ENCODE results near the gene ANXA1. TPM values are rescaled to one million over a fixed set of nuclear protein-coding genes. Genes with fewer than 3 reads are reported as not detected.

Gene ANXA1
- total and polyA plus RNA-seq, 10 donors: 45.5 to 123 (median 73.3) TPM

DNA sequence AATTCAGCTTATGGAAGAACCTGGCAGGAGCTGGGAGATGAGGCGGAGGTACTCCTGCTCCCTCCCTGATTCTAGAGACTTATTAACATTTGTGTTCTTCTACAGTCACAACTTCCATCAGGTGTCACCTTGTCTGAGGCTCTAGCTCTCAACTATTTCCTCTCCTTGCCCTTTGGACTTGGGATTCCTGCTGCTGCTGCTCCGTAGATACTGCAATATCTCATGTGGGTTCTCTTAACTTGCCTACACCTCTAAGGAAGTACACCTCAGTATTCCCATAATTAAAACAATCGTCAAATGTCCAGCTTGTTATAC, 21.2 kb downstream of the ANXA1 start:
- WGBS, 5 donors: 71 to 83% (median 74%) methylated on average over 3 of the region's 3 CpGs
- Histone ChIP-seq H3K4me3 (no peak overlapping the region), H3K27me3 (replicated peaks in 1 of 7) (no peaks in the 10 kb centered on the region), H3K4me1 (peaks cover 0 to 7% (median 0%) of the 10 kb centered on the region in 6 donors), H3K9me3 (no peaks in the 10 kb centered on the region), H3K27ac (no peak overlapping the region), H3K36me3 (peaks cover 0 to 41% (median 10%) of the 10 kb centered on the region in 6 donors)
- intact Hi-C loops (cut with DNase I; ENCODE audit: low total_unique reads): no loop called here
- TF ChIP-seq, protein P1, sequence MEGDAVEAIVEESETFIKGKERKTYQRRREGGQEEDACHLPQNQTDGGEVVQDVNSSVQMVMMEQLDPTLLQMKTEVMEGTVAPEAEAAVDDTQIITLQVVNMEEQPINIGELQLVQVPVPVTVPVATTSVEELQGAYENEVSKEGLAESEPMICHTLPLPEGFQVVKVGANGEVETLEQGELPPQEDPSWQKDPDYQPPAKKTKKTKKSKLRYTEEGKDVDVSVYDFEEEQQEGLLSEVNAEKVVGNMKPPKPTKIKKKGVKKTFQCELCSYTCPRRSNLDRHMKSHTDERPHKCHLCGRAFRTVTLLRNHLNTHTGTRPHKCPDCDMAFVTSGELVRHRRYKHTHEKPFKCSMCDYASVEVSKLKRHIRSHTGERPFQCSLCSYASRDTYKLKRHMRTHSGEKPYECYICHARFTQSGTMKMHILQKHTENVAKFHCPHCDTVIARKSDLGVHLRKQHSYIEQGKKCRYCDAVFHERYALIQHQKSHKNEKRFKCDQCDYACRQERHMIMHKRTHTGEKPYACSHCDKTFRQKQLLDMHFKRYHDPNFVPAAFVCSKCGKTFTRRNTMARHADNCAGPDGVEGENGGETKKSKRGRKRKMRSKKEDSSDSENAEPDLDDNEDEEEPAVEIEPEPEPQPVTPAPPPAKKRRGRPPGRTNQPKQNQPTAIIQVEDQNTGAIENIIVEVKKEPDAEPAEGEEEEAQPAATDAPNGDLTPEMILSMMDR (IDR thresholded peaks at IDR 0.05 in 8 of 11, conservative IDR thresholded peaks at IDR 0.05 in 3 of 11): no peak
- no peak for TF ChIP-seq POLR2A (IDR thresholded peaks at IDR 0.05)
- no peak for TF ChIP-seq POLR2AphosphoS5 (IDR thresholded peaks at IDR 0.05)
- no peak for DNase-seq

DNA sequence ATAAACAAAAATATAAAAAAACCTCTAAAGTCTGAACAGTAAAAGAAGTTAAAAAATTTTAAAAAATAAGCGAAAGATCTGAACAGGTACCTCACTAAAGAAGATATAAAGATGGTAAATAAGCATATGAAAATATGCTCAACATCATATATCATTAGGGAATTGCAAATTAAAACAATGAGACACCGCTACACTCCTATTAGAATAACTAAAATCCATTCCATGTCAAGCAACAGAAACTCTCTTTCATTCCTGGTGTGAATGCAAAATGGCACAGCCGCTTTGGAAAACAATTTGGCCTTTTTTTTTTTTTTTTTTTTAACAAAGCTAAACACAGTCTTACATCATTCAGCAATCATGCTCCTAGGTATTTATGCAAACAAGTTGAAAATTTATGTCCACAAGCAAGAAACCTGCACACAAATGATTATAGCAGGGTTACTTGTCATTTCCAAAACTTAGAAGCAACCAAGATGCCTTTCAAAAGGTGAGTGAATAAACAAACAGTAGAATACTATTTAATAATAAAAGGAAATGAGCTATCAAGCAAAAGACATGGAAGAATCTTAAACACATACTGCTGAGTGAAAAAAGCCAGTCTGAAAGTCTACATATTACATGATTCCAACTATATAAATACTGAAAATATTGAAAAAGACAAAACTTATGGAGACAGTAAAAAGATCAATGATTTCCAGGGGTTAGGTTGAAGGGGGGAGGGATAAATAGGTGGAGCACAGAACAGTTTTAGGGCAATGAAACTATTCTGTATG, 22.1 kb downstream of the ANXA1 start:
- peaks cover 0 to 33% (median 10%) of the 10 kb centered on the region in 6 donors for H3K36me3 ChIP-seq
- H3K9me3 ChIP-seq: no peaks in the 10 kb centered on the region
- no peak overlapping the region for H3K27ac ChIP-seq
- no peak overlapping the region for H3K4me3 ChIP-seq
- no peak for DNase-seq
- TF ChIP-seq, protein P1 (IDR thresholded peaks at IDR 0.05 in 8 of 11, conservative IDR thresholded peaks at IDR 0.05 in 3 of 11): no peak
- TF ChIP-seq POLR2AphosphoS5 (IDR thresholded peaks at IDR 0.05) (no peak), POLR2A (IDR thresholded peaks at IDR 0.05) (no peak)
- H3K27me3 ChIP-seq (replicated peaks in 1 of 7): no peaks in the 10 kb centered on the region
- H3K4me1 ChIP-seq: no peaks in the 10 kb centered on the region
- intact Hi-C loops (cut with DNase I; ENCODE audit: low total_unique reads): no loop called here
- 77 to 93% (median 92%) methylated on average over 3 of the region's 3 CpGs for WGBS, 5 donors

DNA sequence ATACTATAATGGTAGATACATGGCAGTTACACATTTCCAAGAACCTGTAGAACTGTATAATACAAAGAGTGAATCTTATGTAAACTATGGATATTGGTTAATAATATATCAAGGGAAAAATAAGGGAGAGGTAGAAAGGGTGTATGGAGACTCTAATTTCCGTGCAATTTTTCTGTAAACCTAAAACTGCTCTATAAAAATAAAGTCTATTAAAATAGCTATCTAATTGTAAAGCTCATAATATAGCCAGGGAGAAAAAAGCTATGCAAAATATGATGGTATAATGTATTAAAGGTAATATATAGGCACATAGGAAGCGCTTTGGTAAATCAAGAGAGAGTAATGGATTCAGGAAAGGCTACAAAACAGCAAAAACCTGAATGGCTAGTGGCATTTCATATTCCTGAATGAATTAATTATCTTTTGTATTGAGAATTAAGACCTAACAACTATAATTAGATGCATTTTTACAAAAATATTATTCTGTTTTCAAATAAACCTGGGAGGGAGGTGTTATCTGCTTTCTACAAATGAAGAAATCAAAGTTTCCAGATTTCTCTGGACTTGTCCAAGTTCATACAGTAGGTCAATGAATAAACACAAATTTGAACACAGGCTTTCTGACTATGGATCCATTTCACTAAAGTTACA, 22.8 kb downstream of the ANXA1 start:
- Histone ChIP-seq H3K9me3 (no peaks in the 10 kb centered on the region), H3K27me3 (replicated peaks in 1 of 7) (no peaks in the 10 kb centered on the region), H3K4me3 (no peak overlapping the region), H3K27ac (no peak overlapping the region), H3K36me3 (peaks cover 0 to 26% (median 7%) of the 10 kb centered on the region in 6 donors), H3K4me1 (no peaks in the 10 kb centered on the region)
- no peak for TF ChIP-seq POLR2A (IDR thresholded peaks at IDR 0.05)
- TF ChIP-seq, protein P1 (IDR thresholded peaks at IDR 0.05 in 8 of 11, conservative IDR thresholded peaks at IDR 0.05 in 3 of 11): no peak
- TF ChIP-seq POLR2AphosphoS5 (IDR thresholded peaks at IDR 0.05): no peak
- DNase-seq: no peak
- intact Hi-C loops (cut with DNase I; ENCODE audit: low total_unique reads): no loop called here
- WGBS, 5 donors: 89 to 95% (median 89%) methylated on average over 2 of the region's 2 CpGs

DNA sequence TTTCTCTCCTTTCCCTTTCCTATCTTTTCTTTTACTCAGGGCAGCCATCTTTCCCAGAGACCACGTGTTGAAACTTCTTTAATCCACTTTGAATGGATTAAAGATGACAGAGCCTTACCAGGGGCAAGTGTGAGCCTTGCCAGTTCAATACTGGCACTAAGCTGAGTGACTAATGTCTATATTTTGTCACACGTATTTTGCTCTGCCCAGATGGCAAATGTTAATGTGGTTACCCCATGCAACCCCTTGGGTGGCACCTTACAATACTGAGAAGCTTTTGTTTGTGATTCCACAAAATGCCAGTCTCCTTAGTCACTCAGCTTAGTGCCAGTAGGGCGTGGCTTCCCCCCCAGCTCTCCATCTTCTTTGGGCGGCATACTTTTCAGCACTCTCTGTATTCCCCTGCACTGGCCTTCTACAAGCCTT, 24.8 kb downstream of the ANXA1 start:
- Histone ChIP-seq H3K27me3 (replicated peaks in 1 of 7) (no peaks in the 10 kb centered on the region), H3K4me3 (no peak overlapping the region), H3K4me1 (no peaks in the 10 kb centered on the region), H3K9me3 (no peaks in the 10 kb centered on the region), H3K36me3 (peaks cover 0 to 6% (median 0%) of the 10 kb centered on the region in 6 donors), H3K27ac (no peak overlapping the region)
- intact Hi-C loops (cut with DNase I; ENCODE audit: low total_unique reads): no loop called here
- DNase-seq: no peak
- WGBS, 5 donors: 75 to 86% (median 80%) methylated on average over 4 of the region's 4 CpGs
- TF ChIP-seq POLR2AphosphoS5 (IDR thresholded peaks at IDR 0.05) (no peak), POLR2A (IDR thresholded peaks at IDR 0.05) (no peak)
- TF ChIP-seq, protein P1 (IDR thresholded peaks at IDR 0.05 in 8 of 11, conservative IDR thresholded peaks at IDR 0.05 in 3 of 11): no peak
